AG09319 (cell line): Measurements from ENCODE around the gene ARPC5.

Source experiments
- DNase-seq: peaks from one replicate; pipeline ENCODE4 v3.0.0-alpha.2; 2010; ENCODE audit warnings: low read depth; ENCODE audit errors: extremely low read depth
- CTCF ChIP-seq: IDR thresholded peaks from 2 replicates; pipeline ENCODE4 v1.5.1; 2011; ENCODE audit warnings: low read depth, mild to moderate bottlenecking, inconsistent platforms, low read length, moderate library complexity

Gene ARPC5

GRCh38 chr1:183609759-183610452 is 25.7 kb downstream of the ARPC5 start:
- DNase-seq: no peak
- no peak for TF ChIP-seq CTCF

DNA sequence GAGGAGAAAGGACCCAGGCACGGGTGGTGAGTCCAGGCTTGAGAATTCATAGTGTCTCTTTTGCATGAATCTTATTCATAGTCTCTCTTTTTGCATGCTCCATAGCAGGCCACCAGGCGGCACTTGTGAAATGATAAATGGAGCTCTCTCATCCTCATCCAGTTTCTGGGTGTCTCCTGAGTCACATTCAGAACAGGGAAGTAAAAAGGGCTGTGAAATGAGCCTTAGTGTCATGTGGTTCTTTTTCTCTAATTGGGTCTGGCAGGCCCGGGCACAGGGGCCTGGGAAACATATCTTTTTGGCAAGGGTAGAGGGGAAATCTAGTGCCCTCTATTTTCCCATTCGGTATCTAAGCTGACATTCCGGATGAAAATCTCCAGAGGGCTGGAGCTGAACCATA is 26.3 kb downstream of the ARPC5 start:
- peak; percentile 66 for DNase-seq
- TF ChIP-seq CTCF: peak; percentile 66

DNA sequence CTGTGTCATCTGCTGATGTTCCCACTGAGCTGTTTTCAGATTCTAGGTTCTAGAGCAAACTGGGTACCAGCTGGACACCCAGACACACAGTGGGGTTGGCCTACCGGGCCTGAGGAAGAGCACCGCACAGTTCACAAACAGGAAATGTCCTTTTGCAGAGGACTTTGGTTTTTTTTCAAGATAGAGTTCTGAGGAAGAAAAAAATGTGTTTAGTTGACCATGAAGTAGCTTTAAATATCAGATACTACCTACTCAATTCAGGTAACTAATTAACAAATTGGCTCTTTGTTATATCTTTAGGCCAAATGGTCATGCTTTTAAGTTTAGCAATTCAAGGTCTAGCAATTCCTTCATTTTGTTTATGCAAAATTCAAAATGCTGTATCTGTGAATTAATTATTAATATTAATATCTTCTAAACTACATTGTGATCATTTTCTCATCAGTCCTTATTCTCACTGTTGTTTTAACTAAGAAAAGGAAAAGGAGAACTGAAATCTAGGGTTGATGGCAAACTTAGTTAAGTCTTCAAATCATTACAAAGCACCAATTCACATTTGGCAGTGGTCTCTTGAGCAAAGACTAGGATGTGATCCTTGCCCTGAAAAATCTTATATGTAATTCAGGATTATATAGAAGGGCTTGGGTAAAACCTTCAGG is 28.1 kb downstream of the ARPC5 start:
- DNase-seq: no peak
- TF ChIP-seq CTCF: no peak

- no peak for DNase-seq
- no peak for TF ChIP-seq CTCF
These were observed 29.7 kb downstream of the ARPC5 start for GRCh38 chr1:183605904-183606303.

- no peak for TF ChIP-seq CTCF
- no peak for DNase-seq
These were observed 30.8 kb downstream of the ARPC5 start for GRCh38 chr1:183604815-183605214.

GRCh38 chr1:183604038-183604808 is 31.4 kb downstream of the ARPC5 start:
- TF ChIP-seq CTCF: no peak
- DNase-seq: peak; percentile 66

DNA sequence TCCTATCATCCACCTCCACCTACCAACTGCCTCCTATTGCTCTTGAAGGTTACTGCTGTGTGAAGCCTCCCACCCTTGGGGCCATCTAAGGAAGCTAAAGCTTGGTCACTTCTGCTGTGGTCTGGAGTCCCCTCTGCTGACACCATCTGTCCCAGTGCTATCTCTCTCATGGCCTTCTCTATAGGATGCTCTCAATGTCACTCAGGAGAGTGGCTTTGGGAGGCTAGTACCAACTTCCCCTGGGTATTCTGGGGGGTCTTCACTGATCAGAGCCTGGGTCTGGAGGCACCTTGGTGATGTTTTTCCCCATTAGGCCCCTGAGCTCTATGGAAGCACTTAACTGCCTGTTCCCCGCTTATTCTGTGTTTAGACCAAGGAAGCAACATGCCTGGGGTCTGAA is 33.1 kb downstream of the ARPC5 start:
- TF ChIP-seq CTCF: no peak
- no peak for DNase-seq
